ENCODE data around the gene MRPL19. TPM values are rescaled to one million over a fixed set of nuclear protein-coding genes. Genes with fewer than 3 reads are reported as not detected.

MRPL19 gene
- total and polyA plus RNA-seq, 2 of the 13 experiments (the other 11 are each of a cell fraction or from before 2014, with no cell fraction given): 43.2 to 163 TPM

DNA sequence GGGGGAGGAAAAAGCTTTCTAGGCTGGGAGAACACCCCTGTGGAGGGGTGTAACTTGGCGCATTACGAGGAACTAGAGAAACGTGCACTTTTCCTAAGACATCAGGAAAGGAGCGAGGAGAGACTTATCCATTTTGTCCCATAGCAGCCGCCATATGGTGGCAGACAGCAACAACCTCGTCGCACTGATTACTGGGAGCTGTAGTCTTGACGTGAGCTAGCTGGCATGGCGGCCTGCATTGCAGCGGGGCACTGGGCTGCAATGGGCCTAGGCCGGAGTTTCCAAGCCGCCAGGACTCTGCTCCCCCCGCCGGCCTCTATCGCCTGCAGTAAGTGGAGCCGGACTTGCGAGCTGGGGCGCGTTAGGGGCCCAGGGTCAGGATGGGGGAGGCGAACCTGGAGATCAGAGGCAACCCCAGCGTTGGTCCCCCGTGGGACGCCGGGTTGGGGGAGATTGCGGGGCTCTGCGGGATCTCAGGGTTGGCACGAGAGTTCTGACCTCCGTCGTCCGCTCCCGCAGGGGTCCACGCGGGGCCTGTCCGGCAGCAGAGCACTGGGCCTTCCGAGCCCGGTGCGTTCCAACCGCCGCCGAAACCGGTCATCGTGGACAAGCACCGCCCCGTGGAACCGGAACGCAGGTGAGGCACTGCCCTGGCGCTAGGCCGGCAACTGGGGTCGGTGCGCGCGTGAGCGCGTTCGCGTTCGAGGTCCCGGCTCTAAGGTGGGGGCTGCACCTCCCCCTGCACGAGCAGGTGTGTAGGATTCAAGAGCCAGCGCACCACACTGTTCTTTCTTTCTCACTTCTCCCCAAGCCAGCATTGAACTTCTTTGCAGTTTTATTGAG lies at the start of gene MRPL19 (continued):
- TF ChIP-seq, protein P1, sequence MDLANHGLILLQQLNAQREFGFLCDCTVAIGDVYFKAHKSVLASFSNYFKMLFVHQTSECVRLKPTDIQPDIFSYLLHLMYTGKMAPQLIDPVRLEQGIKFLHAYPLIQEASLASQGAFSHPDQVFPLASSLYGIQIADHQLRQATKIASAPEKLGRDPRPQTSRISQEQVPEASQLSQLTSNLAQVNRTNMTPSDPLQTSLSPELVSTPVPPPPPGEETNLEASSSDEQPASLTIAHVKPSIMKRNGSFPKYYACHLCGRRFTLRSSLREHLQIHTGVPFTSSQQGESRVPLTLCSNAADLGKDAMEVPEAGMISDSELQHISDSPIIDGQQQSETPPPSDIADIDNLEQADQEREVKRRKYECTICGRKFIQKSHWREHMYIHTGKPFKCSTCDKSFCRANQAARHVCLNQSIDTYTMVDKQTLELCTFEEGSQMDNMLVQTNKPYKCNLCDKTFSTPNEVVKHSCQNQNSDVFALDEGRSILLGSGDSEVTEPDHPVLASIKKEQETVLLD (CRISPR knock-in tag; IDR thresholded peaks at IDR 0.05; ENCODE audit: low read depth): peak; percentile 67
- TF ChIP-seq KLF11 (CRISPR knock-in tag; IDR thresholded peaks at IDR 0.05): peak; percentile 77; the same call in 1 of the 2 replicates
- peak; percentile 98 for TF ChIP-seq TAF1 (CRISPR knock-in tag; IDR thresholded peaks at IDR 0.05)
- 0 out of 2 replicates have a peak, but pooled peaks have one; percentile 26 for TF ChIP-seq ZBTB21 (CRISPR knock-in tag; IDR thresholded peaks at IDR 0.05)
- TF ChIP-seq PLRG1 (conservative IDR thresholded peaks at IDR 0.05): no peak
- TF ChIP-seq ZNF251 (CRISPR knock-in tag; IDR thresholded peaks at IDR 0.05): no peak
- peak; percentile 62; the same call in 1 of the 2 replicates for TF ChIP-seq ZNF329 (CRISPR knock-in tag; IDR thresholded peaks at IDR 0.05; ENCODE audit: low read depth)
- TF ChIP-seq, protein P2, sequence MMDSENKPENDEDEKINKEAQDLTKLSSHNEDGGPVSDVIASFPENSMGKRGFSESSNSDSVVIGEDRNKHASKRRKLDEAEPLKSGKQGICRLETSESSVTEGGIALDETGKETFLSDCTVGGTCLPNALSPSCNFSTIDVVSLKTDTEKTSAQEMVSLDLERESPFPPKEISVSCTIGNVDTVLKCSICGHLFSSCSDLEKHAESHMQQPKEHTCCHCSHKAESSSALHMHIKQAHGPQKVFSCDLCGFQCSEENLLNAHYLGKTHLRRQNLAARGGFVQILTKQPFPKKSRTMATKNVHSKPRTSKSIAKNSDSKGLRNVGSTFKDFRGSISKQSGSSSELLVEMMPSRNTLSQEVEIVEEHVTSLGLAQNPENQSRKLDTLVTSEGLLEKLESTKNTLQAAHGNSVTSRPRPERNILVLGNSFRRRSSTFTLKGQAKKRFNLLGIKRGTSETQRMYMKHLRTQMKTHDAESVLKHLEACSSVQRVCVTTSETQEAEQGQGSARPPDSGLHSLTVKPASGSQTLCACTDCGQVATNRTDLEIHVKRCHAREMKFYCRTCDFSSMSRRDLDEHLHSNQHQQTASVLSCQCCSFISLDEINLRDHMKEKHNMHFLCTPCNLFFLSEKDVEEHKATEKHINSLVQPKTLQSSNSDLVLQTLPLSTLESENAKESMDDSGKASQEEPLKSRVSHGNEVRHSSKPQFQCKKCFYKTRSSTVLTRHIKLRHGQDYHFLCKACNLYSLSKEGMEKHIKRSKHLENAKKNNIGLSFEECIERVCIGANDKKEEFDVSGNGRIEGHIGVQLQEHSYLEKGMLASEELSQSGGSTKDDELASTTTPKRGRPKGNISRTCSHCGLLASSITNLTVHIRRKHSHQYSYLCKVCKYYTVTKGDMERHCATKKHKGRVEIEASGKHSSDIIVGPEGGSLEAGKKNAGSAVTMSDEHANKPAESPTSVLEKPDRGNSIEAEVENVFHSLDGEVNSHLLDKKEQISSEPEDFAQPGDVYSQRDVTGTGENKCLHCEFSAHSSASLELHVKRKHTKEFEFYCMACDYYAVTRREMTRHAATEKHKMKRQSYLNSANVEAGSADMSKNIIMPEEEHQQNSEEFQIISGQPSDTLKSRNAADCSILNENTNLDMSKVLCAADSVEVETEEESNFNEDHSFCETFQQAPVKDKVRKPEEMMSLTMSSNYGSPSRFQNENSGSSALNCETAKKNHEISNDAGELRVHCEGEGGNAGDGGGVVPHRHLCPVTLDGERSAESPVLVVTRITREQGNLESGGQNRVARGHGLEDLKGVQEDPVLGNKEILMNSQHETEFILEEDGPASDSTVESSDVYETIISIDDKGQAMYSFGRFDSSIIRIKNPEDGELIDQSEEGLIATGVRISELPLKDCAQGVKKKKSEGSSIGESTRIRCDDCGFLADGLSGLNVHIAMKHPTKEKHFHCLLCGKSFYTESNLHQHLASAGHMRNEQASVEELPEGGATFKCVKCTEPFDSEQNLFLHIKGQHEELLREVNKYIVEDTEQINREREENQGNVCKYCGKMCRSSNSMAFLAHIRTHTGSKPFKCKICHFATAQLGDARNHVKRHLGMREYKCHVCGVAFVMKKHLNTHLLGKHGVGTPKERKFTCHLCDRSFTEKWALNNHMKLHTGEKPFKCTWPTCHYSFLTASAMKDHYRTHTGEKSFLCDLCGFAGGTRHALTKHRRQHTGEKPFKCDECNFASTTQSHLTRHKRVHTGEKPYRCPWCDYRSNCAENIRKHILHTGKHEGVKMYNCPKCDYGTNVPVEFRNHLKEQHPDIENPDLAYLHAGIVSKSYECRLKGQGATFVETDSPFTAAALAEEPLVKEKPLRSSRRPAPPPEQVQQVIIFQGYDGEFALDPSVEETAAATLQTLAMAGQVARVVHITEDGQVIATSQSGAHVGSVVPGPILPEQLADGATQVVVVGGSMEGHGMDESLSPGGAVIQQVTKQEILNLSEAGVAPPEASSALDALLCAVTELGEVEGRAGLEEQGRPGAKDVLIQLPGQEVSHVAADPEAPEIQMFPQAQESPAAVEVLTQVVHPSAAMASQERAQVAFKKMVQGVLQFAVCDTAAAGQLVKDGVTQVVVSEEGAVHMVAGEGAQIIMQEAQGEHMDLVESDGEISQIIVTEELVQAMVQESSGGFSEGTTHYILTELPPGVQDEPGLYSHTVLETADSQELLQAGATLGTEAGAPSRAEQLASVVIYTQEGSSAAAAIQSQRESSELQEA (CRISPR knock-in tag; IDR thresholded peaks at IDR 0.05; ENCODE audit: not compliant biosample characterization): peak; percentile 95
- TF ChIP-seq, protein P3, sequence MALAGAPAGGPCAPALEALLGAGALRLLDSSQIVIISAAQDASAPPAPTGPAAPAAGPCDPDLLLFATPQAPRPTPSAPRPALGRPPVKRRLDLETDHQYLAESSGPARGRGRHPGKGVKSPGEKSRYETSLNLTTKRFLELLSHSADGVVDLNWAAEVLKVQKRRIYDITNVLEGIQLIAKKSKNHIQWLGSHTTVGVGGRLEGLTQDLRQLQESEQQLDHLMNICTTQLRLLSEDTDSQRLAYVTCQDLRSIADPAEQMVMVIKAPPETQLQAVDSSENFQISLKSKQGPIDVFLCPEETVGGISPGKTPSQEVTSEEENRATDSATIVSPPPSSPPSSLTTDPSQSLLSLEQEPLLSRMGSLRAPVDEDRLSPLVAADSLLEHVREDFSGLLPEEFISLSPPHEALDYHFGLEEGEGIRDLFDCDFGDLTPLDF (CRISPR knock-in tag; IDR thresholded peaks at IDR 0.05): peak; percentile 62
- TF ChIP-seq, protein P4, sequence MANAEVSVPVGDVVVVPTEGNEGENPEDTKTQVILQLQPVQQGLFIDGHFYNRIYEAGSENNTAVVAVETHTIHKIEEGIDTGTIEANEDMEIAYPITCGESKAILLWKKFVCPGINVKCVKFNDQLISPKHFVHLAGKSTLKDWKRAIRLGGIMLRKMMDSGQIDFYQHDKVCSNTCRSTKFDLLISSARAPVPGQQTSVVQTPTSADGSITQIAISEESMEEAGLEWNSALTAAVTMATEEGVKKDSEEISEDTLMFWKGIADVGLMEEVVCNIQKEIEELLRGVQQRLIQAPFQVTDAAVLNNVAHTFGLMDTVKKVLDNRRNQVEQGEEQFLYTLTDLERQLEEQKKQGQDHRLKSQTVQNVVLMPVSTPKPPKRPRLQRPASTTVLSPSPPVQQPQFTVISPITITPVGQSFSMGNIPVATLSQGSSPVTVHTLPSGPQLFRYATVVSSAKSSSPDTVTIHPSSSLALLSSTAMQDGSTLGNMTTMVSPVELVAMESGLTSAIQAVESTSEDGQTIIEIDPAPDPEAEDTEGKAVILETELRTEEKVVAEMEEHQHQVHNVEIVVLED (CRISPR knock-in tag; IDR thresholded peaks at IDR 0.05; ENCODE audit: borderline replicate concordance): peak; percentile 76
- TF ChIP-seq YY1 (IDR thresholded peaks at IDR 0.05; ENCODE audit: insufficient read depth, insufficient replicate concordance, low read depth, low read length): peak; percentile 99
- peak; percentile 70 for TF ChIP-seq MIER2 (CRISPR knock-in tag; IDR thresholded peaks at IDR 0.05)
- TF ChIP-seq SRSF9 (IDR thresholded peaks at IDR 0.05; ENCODE audit: borderline replicate concordance, insufficient read depth, low read depth, low read length, poor library complexity, severe bottlenecking): no peak
- TF ChIP-seq DNMT3B (CRISPR knock-in tag; conservative IDR thresholded peaks at IDR 0.05): peak; percentile 69; the same call in 1 of the 2 replicates

All from HepG2 (cell line).